GOT3 (cell line): ENCODE measurements around the gene KCNMB4.
"Not testable (repeated sequence)": the region's sequence is repeated elsewhere in the genome, so short reads cannot be mapped to it uniquely, and the experiment has no call there.

Experiments used
- DNase-seq: peaks from one replicate; lab custom pipeline; 2025; ENCODE audit warnings: mixed read lengths; lab: John Stamatoyannopoulos, UW

Gene KCNMB4

GRCh38 chr12:70372881-70373280, 6.8 kb downstream of the KCNMB4 start:
- no peak for DNase-seq

GRCh38 chr12:70379846-70380245, 13.8 kb downstream of the KCNMB4 start:
- no peak for DNase-seq

- DNase-seq = no peak
Measured at GRCh38 chr12:70383484-70383883, 17.4 kb downstream of the KCNMB4 start.

- no peak for DNase-seq
Measured at GRCh38 chr12:70383886-70384285, 17.8 kb downstream of the KCNMB4 start.

GRCh38 chr12:70386771-70387170, 20.7 kb downstream of the KCNMB4 start:
- DNase-seq = no peak

- no peak for DNase-seq
Measured at GRCh38 chr12:70389678-70390077, 23.6 kb downstream of the KCNMB4 start.

- not testable (repeated sequence) for DNase-seq
Measured at GRCh38 chr12:70392631-70393030, 26.5 kb downstream of the KCNMB4 start.

GRCh38 chr12:70393787-70394499, 27.9 kb downstream of the KCNMB4 start:
- DNase-seq = no peak

GRCh38 chr12:70398002-70398401, 31.9 kb downstream of the KCNMB4 start:
- DNase-seq = no peak

- no peak for DNase-seq
Measured at GRCh38 chr12:70398862-70399261, 32.8 kb downstream of the KCNMB4 start.

- DNase-seq = no peak
Measured at GRCh38 chr12:70399311-70399710, 33.2 kb downstream of the KCNMB4 start.

- no peak for DNase-seq
Measured at GRCh38 chr12:70400124-70400523, 34.0 kb downstream of the KCNMB4 start.

- no peak for DNase-seq
Measured at GRCh38 chr12:70402597-70402996, 36.5 kb downstream of the KCNMB4 start.

- DNase-seq = no peak
Measured at GRCh38 chr12:70403826-70404225, 37.7 kb downstream of the KCNMB4 start.

GRCh38 chr12:70408004-70408790, 42.1 kb downstream of the KCNMB4 start:
- no peak for DNase-seq

GRCh38 chr12:70415987-70416386, 49.9 kb downstream of the KCNMB4 start:
- no peak for DNase-seq

- DNase-seq = no peak
Measured at GRCh38 chr12:70417121-70417520, 51.0 kb downstream of the KCNMB4 start.

- no peak for DNase-seq
Measured at GRCh38 chr12:70418101-70418500, 52.0 kb downstream of the KCNMB4 start.

GRCh38 chr12:70422631-70423030, 56.5 kb downstream of the KCNMB4 start:
- DNase-seq = no peak

GRCh38 chr12:70426620-70427019, 60.5 kb downstream of the KCNMB4 start:
- no peak for DNase-seq

GRCh38 chr12:70427611-70428010, 61.5 kb downstream of the KCNMB4 start:
- no peak for DNase-seq

- DNase-seq = no peak
Measured at GRCh38 chr12:70430400-70430799, 64.3 kb downstream of the KCNMB4 start.

- DNase-seq = no peak
Measured at GRCh38 chr12:70436836-70437235, 70.7 kb downstream of the KCNMB4 start.
